ENCODE measurements around the gene ZNF215.
"Not testable (repeated sequence)": the region's sequence is repeated elsewhere in the genome, so short reads cannot be mapped to it uniquely, and the experiment has no call there.

The ZNF215 gene

DNA sequence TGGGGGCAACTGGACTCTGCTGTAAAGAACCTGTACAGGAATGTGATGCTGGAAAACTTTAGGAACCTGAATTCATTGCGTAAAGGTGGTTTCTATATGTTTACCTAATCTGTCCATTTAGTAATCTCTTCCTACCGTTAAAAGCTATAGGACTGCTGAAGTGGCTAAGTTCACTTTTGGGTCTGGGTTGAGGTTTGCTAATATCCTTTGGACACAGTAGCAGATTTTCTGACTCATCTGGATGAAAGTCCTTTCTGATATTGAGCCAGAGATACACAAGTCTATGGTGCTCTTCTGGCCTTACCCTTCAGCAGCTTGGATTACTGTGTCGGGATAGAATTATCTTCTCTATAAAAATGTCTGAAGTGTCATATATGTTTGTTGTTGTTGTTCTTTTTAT is 16.9 kb downstream of the ZNF215 start:
- DNase-seq = no peak

DNA sequence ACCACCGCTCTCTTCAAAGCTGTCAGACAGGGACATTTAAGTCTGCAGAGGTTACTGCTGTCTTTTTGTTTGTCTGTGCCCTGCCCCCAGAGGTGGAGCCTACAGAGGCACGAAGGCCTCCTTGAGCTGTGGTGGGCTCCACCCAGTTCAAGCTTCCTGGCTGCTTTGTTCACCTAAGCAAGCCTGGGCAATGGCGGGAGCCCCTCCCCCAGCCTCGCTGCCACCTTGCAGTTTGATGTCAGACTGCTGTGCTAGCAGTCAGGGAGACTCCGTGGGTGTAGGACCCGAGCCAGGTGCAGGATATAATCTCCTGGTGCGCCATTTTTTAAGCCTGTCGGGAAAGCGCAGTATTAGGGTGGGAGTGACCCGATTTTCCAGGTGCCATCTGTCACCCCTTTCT is 28.0 kb downstream of the ZNF215 start:
- DNase-seq = not testable (repeated sequence)

DNA sequence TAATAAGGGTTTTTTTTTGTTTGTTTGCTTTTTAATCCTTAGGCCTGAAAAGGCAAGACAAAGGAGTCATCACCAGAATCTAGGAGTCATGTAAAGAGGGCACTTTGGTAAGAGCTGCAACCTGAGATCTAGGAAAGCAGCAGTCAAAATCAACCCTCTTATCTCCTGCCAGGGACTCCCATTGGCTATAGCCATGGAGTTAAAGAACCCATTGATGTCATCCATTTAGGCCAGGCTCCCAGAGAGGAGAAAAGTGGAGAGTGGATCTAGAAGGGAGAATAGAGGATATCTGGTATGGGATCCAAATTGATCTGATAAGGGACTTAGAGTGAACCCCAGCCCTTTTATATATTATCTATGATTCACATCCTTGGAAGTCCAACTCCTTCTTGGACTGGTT is 35.9 kb downstream of the ZNF215 start:
- DNase-seq = no peak

DNA sequence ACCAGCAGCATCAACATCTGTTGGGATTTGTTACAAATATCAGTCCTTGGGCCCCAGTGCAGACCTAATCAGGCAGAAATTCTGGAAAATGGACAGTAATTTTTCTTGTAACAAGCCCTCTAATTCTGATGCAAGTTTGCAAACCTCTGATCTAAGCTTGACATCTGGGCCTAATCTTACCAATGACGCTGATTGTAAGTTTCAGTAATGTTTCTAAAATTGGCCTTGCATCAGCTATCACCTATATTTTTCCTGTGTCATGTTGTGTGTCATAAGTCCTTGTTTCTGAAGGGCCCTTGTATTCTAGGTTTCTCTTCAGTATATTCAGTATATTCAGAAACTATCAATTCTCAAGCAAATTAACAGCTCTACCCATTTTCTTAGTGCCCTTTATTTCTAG is 36.4 kb downstream of the ZNF215 start:
- no peak for DNase-seq

DNA sequence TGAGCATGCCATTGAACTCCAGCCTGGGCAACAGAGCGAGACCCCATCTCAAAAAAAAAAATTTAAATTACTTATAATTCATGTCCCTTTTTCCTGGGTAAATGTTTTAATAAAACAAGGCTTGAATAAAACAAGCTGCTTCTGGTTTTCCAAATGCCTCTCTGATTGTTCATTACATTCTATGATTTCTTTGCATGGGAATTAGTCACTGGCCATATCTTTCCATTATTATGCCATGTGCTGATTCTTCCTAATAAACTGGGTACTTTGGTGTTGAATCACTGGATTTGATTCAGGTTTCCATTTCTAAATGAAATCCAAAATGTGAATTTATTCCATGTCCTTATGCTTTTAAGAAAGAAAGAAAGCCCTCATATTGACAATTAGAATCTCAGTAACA is 42.6 kb downstream of the ZNF215 start:
- DNase-seq = no peak

DNA sequence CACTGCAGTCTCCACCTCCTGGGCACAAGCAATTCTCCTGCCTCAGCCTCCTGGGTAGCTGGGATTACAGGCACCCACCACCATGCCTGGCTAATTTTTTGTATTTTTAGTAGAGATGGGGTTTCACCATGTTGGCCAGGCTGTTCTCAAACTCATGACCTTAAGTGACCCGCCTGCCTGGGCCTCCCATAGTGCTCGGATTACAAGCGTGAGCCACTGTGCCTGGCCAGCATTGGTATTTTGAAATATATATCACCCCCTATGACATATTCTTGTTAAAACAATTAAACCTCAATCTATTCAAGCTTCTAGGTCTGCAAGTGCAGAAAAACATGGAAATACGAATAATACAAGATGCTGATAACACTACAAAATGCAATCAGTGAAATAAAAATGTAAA is 43.6 kb downstream of the ZNF215 start:
- DNase-seq = not testable (repeated sequence)

DNA sequence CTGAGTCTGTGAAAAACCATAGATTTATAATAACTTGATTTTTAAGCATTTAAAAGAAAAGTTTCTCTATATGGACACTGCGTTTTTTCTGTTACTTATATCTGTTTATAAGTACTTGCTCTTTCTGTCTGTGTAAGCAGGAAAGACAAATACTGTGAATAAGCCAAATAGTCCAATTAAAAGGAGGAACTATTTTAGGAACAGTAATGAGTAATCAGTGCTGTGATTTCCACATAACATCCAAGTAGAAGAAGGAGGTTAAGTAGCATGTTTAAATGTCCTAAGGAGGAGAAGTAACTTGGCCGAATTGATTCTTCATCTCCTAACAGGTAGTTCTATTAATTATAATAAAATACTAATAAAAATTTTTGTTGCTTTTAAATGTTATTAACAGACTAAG is 53.1 kb downstream of the ZNF215 start:
- DNase-seq = no peak

DNA sequence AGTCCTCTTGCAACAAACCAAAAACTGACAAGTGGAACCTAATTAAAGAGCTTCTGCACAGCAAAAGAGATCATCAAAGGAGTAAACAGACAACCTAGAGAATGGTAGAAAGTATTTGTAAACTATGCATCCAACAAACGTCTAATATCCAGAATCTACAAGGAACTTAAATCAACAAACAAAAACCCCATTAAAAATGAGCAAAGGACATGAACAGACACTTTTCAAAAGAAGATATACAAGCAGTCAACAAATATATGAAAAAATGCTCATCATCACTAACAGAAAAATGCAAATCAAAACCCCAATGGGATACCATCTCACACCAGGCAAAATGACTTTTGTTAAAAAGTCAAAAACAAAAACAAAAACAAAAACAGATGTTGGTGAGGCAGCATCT is 60.3 kb downstream of the ZNF215 start:
- no peak for DNase-seq

DNA sequence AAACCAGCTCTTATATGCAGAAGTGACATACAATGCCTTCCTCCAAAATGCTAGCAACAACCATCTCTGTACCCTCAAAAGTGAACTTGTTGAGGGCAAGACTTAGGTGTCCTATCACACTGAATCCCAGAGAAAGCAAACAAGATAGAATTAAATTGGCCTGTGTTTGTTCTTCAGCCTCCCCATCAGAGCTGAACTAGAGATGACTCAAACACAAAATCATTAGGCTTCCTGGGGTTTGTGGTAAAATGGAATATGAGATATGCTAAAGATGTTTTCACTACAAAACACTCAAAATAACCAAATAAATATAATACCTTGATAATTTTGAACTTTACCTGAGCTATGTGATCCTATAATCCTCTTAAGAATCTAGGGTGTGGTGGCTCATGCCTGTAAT is 62.3 kb downstream of the ZNF215 start:
- DNase-seq = no peak

DNA sequence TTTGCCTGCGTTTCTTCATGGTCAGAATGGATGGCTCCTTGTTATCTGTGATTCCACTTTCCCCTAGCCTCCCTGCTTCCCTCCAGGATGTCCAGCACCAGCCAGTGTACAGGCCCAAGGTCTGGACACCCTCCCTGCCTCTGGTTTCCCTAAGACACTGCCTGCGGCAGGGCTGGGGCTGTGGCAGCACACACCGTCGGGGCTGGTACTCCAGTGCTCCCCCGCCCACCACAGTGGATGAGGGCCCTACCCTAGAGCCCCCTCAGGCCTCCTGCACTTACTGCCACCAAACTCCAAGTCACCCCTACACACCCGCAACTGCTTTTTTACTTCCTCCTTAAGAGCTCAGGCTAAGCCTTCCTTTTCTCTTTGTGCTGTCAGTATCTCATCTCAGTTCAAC is 65.0 kb downstream of the ZNF215 start:
- no peak for DNase-seq

DNA sequence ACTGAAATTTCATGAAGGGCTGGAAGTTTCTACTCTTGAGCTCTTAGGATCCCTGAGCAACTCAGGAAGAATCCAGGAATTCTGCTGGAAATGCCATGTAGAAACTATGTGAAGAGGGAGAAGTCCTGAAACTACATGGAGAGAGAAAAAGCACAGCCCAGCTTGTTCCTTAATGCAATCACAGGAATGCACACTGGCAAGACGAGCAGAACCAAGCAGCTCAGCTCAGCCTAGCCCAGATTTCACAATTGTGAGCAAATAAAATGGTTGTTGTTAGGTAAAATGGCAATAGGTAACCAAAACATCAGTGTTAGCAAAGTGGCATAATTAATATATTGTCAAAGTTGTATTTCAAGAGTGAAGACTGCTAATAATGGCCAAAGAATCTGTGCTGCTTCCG is 65.8 kb downstream of the ZNF215 start:
- DNase-seq = no peak

DNA sequence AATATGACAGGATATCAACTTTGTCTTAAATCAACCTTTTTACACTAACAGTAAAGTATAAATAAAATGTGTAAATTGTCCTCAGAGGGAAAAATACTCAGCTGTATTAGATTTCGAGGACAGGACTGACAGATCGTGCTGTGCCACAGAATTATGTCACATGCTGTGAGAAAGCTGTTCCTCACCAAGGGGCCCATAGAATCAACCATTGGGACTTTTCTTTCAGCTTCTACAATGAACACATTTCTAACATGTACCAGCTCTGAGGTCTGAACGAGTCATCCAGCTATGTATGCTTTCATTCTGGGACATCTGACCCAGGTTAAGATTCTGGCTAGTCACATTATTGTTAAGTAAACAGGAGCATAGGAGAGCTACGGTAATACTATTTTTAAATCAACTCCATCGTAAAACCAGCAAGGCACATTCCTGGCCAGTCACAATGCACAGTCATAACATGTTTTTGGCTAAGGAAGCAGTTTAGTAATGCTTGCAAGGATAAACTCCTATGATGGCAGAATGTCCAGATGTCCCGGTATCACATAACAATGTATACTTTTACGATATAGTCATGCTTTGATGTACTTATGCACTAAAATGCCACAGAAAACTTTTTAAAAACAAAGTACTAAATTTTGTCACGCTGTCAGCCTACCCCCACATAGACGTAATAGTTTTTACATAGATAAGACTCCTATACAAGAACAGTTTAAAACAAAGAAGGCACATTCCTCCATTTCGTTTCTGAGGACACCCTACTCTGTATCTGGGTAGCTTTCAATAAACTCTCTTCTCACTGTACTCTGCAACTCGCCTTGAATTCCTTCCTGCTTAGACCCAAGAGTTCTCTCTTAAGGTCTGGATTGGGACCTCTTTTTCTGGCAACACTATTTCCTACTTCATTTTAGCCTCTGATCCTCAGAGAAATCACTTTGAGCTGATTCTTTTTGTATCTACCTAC is 66.5 kb downstream of the ZNF215 start:
- DNase-seq = no peak

DNA sequence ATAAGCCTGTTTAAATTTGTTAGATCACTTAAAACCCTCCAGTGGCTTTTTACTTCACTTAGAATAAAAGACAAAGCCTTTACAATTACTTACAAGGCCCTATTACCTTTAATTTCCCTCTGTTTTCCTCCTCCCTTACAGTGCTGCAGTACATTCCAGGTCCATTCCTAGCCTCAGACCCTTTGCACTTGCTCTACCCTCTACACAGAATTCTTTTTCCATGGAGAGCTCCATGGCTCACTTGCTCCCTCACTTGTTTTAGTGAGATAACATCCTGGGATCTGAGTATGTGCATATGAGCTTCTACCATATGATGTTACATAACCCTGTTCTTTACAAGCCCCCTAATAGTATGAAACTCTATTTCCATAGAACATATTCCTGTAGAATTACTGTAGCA is 69.5 kb downstream of the ZNF215 start:
- no peak for DNase-seq

DNA sequence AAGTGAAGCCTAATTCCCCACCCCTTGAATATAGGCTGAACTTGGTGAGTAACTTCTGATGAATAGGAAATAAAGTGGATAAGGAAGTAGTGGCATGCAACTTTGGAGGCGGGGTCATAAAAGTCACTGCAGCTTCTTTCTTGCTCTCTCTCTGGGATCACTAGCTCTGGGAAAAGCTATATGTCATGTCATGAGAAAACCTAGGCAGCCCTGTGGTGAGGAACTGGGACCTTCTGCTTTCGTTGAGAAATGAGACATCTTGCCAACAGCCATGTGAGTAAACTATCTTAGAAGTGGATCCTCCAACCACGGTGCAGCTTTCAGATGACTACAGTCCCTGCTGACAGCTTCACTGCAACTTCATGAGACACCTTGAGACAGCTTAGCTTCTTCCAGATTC is 78.3 kb downstream of the ZNF215 start:
- DNase-seq = no peak
